ENCODE data around the gene PPDPF. TPM values are rescaled to one million over a fixed set of nuclear protein-coding genes. Genes with fewer than 3 reads are reported as not detected.

Gene PPDPF
- total RNA-seq, 1 donor from 2014 or later: 21.9 TPM

GRCh38 chr20:63527184-63527583 is 6.6 kb downstream of the PPDPF start:
- H3K4me3 ChIP-seq (ENCODE audit: low read depth, low read length): no peak overlapping the region

GRCh38 chr20:63529180-63529860 is 8.8 kb downstream of the PPDPF start:
- Histone ChIP-seq H3K27me3 (ENCODE audit: control insufficient read depth, insufficient read depth, low read length) (no peaks in the 10 kb centered on the region), H3K36me3 (ENCODE audit: control insufficient read depth, insufficient read depth, low read length) (no peaks in the 10 kb centered on the region), H3K4me3 (ENCODE audit: low read depth, low read length) (no peak overlapping the region)
- TF ChIP-seq CTCF (IDR thresholded peaks at IDR 0.05; ENCODE audit: insufficient read depth, low read length, severe bottlenecking): no peak
- DNase-seq (ENCODE audit: low read depth) (no peak), FAIRE-seq (no peak)

More at GRCh38 chr20:63527184-63527583, 6.6 kb downstream of the PPDPF start:
- DNase-seq (ENCODE audit: low read depth): no peak
- Histone ChIP-seq H3K27me3 (ENCODE audit: control insufficient read depth, insufficient read depth, low read length) (no peaks in the 10 kb centered on the region), H3K36me3 (ENCODE audit: control insufficient read depth, insufficient read depth, low read length) (peaks cover 10% of the 10 kb centered on the region)
- TF ChIP-seq CTCF (IDR thresholded peaks at IDR 0.05; ENCODE audit: insufficient read depth, low read length, severe bottlenecking): no peak
- FAIRE-seq: no peak

GRCh38 chr20:63529861-63530787 is 9.6 kb downstream of the PPDPF start:
- no peak overlapping the region for H3K4me3 ChIP-seq (ENCODE audit: low read depth, low read length)
- DNase-seq (ENCODE audit: low read depth) (no peak), FAIRE-seq (no peak)
- no peaks in the 10 kb centered on the region for H3K27me3 ChIP-seq (ENCODE audit: control insufficient read depth, insufficient read depth, low read length)
- TF ChIP-seq CTCF (IDR thresholded peaks at IDR 0.05; ENCODE audit: insufficient read depth, low read length, severe bottlenecking): no peak
- H3K36me3 ChIP-seq (ENCODE audit: control insufficient read depth, insufficient read depth, low read length): peaks cover 1% of the 10 kb centered on the region

- no peaks in the 10 kb centered on the region for H3K27me3 ChIP-seq (ENCODE audit: control insufficient read depth, insufficient read depth, low read length)
- H3K36me3 ChIP-seq (ENCODE audit: control insufficient read depth, insufficient read depth, low read length): peaks cover 1% of the 10 kb centered on the region
- DNase-seq (ENCODE audit: low read depth): no peak
- H3K4me3 ChIP-seq (ENCODE audit: low read depth, low read length): no peak overlapping the region
- FAIRE-seq: no peak
- no peak for TF ChIP-seq CTCF (IDR thresholded peaks at IDR 0.05; ENCODE audit: insufficient read depth, low read length, severe bottlenecking)
Observed at GRCh38 chr20:63530788-63531160, 10.2 kb downstream of the PPDPF start.

GRCh38 chr20:63531686-63532448 is 11.3 kb downstream of the PPDPF start:
- DNase-seq (ENCODE audit: low read depth): no peak
- peak; percentile 99 for FAIRE-seq
- Histone ChIP-seq H3K36me3 (ENCODE audit: control insufficient read depth, insufficient read depth, low read length) (peaks cover 1% of the 10 kb centered on the region), H3K27me3 (ENCODE audit: control insufficient read depth, insufficient read depth, low read length) (no peaks in the 10 kb centered on the region), H3K4me3 (ENCODE audit: low read depth, low read length) (no peak overlapping the region)
- no peak for TF ChIP-seq CTCF (IDR thresholded peaks at IDR 0.05; ENCODE audit: insufficient read depth, low read length, severe bottlenecking)
